ENCODE measurements around the gene KRTAP21-2.

The KRTAP21-2 gene

DNA sequence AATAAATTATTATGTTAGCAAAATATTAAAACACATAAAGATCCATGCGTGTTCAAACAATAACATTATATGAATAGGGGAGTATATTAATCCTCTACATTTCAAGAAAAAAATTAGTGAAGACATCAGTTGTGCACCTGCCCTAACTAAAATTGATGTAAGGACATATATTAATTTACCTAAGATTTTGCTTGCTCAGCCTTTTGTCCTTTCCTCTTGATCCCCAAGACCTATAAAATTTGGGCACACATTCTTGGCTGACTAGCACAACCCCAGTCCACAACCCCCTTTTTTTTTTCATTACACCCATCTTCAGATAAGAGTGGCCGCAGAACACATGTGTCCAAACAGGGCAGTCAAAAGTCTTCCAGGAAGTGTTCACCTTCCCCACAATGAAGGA lies 6.6 kb downstream of the KRTAP21-2 start:
- TF ChIP-seq, protein P1, sequence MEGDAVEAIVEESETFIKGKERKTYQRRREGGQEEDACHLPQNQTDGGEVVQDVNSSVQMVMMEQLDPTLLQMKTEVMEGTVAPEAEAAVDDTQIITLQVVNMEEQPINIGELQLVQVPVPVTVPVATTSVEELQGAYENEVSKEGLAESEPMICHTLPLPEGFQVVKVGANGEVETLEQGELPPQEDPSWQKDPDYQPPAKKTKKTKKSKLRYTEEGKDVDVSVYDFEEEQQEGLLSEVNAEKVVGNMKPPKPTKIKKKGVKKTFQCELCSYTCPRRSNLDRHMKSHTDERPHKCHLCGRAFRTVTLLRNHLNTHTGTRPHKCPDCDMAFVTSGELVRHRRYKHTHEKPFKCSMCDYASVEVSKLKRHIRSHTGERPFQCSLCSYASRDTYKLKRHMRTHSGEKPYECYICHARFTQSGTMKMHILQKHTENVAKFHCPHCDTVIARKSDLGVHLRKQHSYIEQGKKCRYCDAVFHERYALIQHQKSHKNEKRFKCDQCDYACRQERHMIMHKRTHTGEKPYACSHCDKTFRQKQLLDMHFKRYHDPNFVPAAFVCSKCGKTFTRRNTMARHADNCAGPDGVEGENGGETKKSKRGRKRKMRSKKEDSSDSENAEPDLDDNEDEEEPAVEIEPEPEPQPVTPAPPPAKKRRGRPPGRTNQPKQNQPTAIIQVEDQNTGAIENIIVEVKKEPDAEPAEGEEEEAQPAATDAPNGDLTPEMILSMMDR (conservative IDR thresholded peaks at IDR 0.05; ENCODE audit: low read length): no peak
- DNase-seq (ENCODE audit: low read depth): no peak
- H3K4me3 ChIP-seq (ENCODE audit: low read length): no peak overlapping the region

DNA sequence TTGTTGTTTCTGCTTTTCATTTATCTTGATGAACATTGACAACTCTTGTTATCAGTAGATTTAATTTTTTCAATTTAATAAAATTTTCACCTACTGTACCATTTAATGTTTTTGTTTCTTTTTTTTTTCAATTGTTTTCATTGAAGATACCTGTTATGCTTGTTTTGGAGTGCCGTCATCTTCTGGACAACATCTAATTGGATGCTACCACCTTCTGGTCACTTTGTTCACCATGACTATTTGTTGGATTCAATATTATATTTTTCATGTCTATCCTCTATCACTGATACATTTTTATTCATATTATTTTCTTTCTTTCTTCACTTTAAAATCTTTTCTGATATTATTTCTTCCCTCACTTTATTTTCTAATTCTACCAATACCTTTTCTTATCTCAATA lies 14.0 kb downstream of the KRTAP21-2 start:
- TF ChIP-seq, protein P1 (conservative IDR thresholded peaks at IDR 0.05; ENCODE audit: low read length): no peak
- no peak for DNase-seq (ENCODE audit: low read depth)

DNA sequence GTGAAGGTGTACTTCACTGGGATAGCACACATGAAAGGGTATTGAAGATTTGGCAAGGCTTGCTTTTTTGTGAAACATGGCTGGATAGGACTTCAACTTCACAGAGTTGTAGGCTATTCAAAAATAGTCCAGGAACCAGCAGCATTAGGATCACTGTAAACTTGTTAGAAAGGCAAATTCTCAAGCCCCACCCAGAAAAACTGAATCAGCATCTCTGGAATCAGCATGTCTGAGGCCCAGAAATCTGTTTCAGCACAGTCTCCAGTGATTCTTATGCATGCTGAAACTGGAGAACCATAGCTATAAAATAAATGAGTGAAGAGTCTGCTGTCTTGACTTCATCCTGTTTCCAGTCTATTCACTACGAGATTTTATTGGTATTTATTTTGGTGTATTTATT lies 20.3 kb downstream of the KRTAP21-2 start:
- TF ChIP-seq, protein P1 (conservative IDR thresholded peaks at IDR 0.05; ENCODE audit: low read length): no peak
- no peak overlapping the region for H3K4me3 ChIP-seq (ENCODE audit: low read length)
- DNase-seq (ENCODE audit: low read depth): no peak

More for the DNA sequence above, 14.0 kb downstream of the KRTAP21-2 start:
- no peak overlapping the region for H3K4me3 ChIP-seq (ENCODE audit: low read length)

DNA sequence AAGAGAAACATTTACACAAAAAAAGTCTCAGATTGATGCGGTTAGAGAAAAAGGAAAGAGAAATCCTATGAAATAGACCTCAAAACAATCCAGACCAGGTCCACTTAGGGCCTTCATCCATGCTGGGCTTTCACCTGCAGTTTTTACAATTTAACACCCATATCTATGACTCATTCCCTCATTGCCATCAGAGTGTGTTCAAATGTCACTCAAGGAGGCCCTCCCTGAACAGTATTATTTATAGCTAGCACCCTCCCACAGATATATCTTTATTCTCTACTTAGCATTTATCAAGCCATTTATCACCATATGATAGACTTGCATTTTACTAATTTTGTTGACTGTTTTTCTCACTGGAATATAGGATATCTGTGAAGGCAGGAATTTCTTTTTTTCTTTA lies 27.7 kb downstream of the KRTAP21-2 start:
- TF ChIP-seq, protein P1 (conservative IDR thresholded peaks at IDR 0.05; ENCODE audit: low read length): no peak
- no peak for DNase-seq (ENCODE audit: low read depth)
- no peak overlapping the region for H3K4me3 ChIP-seq (ENCODE audit: low read length)

DNA sequence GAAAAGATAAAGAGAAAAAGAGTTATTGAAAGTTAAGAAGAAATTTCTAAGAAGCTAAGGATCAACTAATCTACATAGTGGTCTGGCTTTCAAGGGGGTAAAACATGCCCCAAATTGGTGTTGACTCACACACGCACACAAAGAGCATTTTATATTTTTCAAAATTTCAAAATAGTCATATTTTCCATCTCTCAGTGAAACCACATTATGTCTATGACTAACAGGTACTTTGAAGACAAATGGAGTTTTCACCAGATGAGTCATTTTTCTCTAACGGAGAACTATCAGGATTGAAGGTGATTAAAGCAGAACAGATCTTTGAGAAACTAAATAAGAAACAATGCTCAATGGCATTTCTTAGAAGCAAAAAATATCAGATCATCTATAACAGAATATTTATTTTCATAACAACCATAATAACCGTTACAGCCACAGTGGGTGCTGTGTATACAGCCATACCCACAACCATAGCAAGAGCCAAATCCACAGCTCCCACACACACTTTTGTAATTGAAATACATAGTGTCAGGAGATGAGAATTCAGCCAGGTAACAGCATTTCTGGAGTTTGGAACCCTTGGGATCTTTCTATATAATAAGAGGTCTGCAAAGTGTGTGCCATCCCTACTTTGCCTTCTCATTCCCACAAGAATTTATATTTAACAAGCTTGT lies 28.7 kb downstream of the KRTAP21-2 start, which contains the start of gene KRTAP21-3:
KRTAP21-3 (minus strand) TSS at position 539 of the 671 bp plus-strand sequence; CDS start at position 521, 18 bp downstream.
- no peak within 1 kb of the TSS for H3K4me3 ChIP-seq (ENCODE audit: low read length)
- DNase-seq (ENCODE audit: low read depth): no peak
- TF ChIP-seq, protein P1 (conservative IDR thresholded peaks at IDR 0.05; ENCODE audit: low read length): no peak

DNA sequence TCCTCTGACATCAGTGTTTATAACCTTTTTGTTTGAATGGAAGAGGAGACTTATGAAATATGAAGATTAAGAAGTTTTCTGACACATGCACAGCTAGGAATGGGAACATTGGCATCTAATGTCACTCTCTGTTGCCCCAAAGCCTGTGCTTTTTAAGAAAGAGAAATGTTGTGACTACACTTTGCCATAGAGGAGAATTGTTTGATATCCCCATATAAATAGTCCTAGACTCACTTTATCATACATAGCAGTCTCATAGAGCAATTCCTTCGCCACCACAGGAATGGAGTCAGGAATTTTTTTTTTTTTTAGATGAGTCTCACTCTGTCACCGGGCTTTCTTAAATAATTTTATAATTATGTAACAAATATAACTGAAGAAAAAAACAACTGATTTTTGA lies 30.0 kb downstream of the KRTAP21-2 start:
- no peak for DNase-seq (ENCODE audit: low read depth)
- no peak overlapping the region for H3K4me3 ChIP-seq (ENCODE audit: low read length)
- TF ChIP-seq, protein P1 (conservative IDR thresholded peaks at IDR 0.05; ENCODE audit: low read length): no peak

DNA sequence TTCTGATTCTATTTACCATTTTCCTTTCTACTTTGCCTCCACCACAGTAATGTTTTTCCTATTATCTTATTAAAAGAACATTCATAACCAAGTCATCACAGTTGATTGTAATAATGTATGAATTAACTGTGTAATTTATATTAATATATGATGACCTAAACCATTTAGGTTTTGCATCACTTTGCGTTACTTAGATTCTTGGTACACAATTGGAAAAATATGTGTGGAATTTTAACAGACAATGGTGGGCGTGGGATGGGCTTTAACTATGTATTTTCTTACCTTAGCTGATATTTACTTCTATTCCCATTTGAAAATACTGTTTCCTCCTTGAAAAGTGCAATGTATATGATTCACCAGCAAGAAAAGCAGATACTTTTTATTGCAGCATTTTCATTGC lies 32.1 kb downstream of the KRTAP21-2 start:
- no peak overlapping the region for H3K4me3 ChIP-seq (ENCODE audit: low read length)
- TF ChIP-seq, protein P1 (conservative IDR thresholded peaks at IDR 0.05; ENCODE audit: low read length): no peak
- DNase-seq (ENCODE audit: low read depth): no peak

All from AG10803 (cell line).